Measurements from ENCODE around the gene NLGN1. TPM values are rescaled to one million over a fixed set of nuclear protein-coding genes. Genes with fewer than 3 reads are reported as not detected.

Gene NLGN1
- total RNA-seq, 1 experiment from 2014 or later = not detected

DNA sequence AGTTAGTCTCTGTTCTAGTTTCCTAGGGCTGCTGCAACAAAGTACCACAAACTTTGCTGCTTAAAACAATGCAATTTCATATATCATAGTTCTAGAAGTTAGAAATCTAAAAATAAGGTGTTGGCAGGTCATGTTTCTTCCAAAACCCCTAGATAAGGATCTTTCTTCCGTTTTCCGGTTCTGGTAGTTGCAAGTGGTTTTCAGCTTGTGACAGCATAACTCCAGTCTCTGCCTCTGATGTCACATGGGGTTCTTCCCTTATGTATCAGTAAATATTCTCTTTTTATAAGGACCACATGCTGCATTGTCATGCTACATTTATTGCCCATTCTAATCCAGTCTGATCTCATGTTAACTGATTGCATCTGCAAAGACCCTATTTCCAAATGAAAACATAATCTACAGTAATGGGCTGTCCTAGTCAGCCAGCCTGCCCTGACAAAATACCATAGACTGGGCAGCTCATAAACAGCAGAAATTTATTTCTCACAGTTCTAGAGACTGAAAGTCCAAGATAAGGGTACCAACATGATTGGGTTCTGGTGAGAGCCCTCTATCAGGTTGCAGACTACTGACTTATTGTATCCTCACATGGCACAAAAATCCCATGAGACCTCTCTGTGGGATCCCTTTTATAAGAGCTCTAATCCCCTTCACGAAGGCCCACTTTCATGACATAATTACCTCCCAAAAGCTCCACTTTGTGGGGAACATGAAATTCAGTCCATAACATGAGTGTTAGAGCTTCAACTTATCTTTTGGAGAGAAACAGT, 819.6 kb downstream of the NLGN1 start:
- no peaks in the 10 kb centered on the region for H4K20me1 ChIP-seq (ENCODE audit: insufficient read depth)
- no peak overlapping the region for H3K27ac ChIP-seq (ENCODE audit: low read depth, low read length)
- H3K9ac ChIP-seq (ENCODE audit: low read length) = no peak overlapping the region
- H3K36me3 ChIP-seq (ENCODE audit: control insufficient read depth in 1 of 2, insufficient read depth in 2 of 2, low read length in 2 of 2) = no peaks in the 10 kb centered on the region
- TF ChIP-seq TCF7L2 (IDR thresholded peaks at IDR 0.05; ENCODE audit: borderline replicate concordance, extremely low read depth, insufficient read depth, insufficient read length) = no peak
- no peak for TF ChIP-seq SRF (IDR thresholded peaks at IDR 0.05; ENCODE audit: low read depth)
- no peak for TF ChIP-seq ELF1 (IDR thresholded peaks at IDR 0.05; ENCODE audit: borderline replicate concordance, low read depth)
- no peak for TF ChIP-seq ZFX (IDR thresholded peaks at IDR 0.05)
- no peak for TF ChIP-seq EZH2 (IDR thresholded peaks at IDR 0.05)
- TF ChIP-seq, protein P1, sequence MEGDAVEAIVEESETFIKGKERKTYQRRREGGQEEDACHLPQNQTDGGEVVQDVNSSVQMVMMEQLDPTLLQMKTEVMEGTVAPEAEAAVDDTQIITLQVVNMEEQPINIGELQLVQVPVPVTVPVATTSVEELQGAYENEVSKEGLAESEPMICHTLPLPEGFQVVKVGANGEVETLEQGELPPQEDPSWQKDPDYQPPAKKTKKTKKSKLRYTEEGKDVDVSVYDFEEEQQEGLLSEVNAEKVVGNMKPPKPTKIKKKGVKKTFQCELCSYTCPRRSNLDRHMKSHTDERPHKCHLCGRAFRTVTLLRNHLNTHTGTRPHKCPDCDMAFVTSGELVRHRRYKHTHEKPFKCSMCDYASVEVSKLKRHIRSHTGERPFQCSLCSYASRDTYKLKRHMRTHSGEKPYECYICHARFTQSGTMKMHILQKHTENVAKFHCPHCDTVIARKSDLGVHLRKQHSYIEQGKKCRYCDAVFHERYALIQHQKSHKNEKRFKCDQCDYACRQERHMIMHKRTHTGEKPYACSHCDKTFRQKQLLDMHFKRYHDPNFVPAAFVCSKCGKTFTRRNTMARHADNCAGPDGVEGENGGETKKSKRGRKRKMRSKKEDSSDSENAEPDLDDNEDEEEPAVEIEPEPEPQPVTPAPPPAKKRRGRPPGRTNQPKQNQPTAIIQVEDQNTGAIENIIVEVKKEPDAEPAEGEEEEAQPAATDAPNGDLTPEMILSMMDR (IDR thresholded peaks at IDR 0.05 in 2 of 3, conservative IDR thresholded peaks at IDR 0.05 in 1 of 3; ENCODE audit: borderline replicate concordance in 1 of 3, insufficient read depth in 1 of 3, low read depth in 2 of 3, low read length in 2 of 3) = no peak
- TF ChIP-seq RAD21 (IDR thresholded peaks at IDR 0.05; ENCODE audit: low read depth) = no peak
- ATAC-seq (no peak), DNase-seq (ENCODE audit: low read depth, low spot score) (no peak)
- H3K9me3 ChIP-seq (ENCODE audit: control insufficient read depth in 1 of 2, insufficient read depth in 1 of 2, low read depth in 1 of 2, low read length in 2 of 2) = no peaks in the 10 kb centered on the region
- intact Hi-C loops (cut with micrococcal nuclease) = no loop called here
- no peaks in the 10 kb centered on the region for H3K9me2 ChIP-seq (ENCODE audit: insufficient read depth)
- no peaks in the 10 kb centered on the region for H3K4me1 ChIP-seq (ENCODE audit: control insufficient read depth in 1 of 2, insufficient read depth in 2 of 2, low read length in 2 of 2)
- H3K27me3 ChIP-seq (ENCODE audit: insufficient read depth, low read length) = no peaks in the 10 kb centered on the region
- no peaks in the 10 kb centered on the region for H3K79me2 ChIP-seq (ENCODE audit: insufficient read depth, low read length)
- RAD21 ChIA-PET (ENCODE audit: low non-redundant PET in 1 of 2, low total read pairs in 2 of 2, uncharacterized antibody in 2 of 2, unreplicated experiment in 2 of 2) = no interaction called here
- POLR2A ChIA-PET = no interaction called here
- no TSS peak for BruUV-seq (replicated peaks)
- CTCF ChIA-PET = no interaction called here
- no peak overlapping the region for H3K4me3 ChIP-seq (replicated peaks in 1 of 2; ENCODE audit: low read depth in 1 of 2, low read length in 2 of 2)
- H3K4me2 ChIP-seq (ENCODE audit: low read length) = no peak overlapping the region
- H2AFZ ChIP-seq (ENCODE audit: low read depth, low read length, poor library complexity, severe bottlenecking) = no peak overlapping the region

- H2AFZ ChIP-seq (ENCODE audit: low read depth, low read length, poor library complexity, severe bottlenecking) = no peak overlapping the region
- H3K4me1 ChIP-seq (ENCODE audit: control insufficient read depth in 1 of 2, insufficient read depth in 2 of 2, low read length in 2 of 2) = no peaks in the 10 kb centered on the region
- H3K9me2 ChIP-seq (ENCODE audit: insufficient read depth) = no peaks in the 10 kb centered on the region
- H3K4me3 ChIP-seq (replicated peaks in 1 of 2; ENCODE audit: low read depth in 1 of 2, low read length in 2 of 2) = no peak overlapping the region
- no peaks in the 10 kb centered on the region for H3K27me3 ChIP-seq (ENCODE audit: insufficient read depth, low read length)
- no peak overlapping the region for H3K27ac ChIP-seq (ENCODE audit: low read depth, low read length)
- TF ChIP-seq, protein P2, sequence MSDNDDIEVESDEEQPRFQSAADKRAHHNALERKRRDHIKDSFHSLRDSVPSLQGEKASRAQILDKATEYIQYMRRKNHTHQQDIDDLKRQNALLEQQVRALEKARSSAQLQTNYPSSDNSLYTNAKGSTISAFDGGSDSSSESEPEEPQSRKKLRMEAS (IDR thresholded peaks at IDR 0.05) = no peak
- TF ChIP-seq YY1 (IDR thresholded peaks at IDR 0.05; ENCODE audit: extremely low read depth, insufficient replicate concordance, low read depth, low read length) (no peak), TCF7L2 (IDR thresholded peaks at IDR 0.05; ENCODE audit: borderline replicate concordance, extremely low read depth, insufficient read depth, insufficient read length) (no peak)
- ChIA-PET RAD21 (ENCODE audit: low non-redundant PET in 1 of 2, low total read pairs in 2 of 2, uncharacterized antibody in 2 of 2, unreplicated experiment in 2 of 2) (no interaction called here), CTCF (no interaction called here), POLR2A (no interaction called here)
- H3K79me2 ChIP-seq (ENCODE audit: insufficient read depth, low read length) = no peaks in the 10 kb centered on the region
- ATAC-seq (no peak), DNase-seq (ENCODE audit: low read depth, low spot score) (no peak)
- no peaks in the 10 kb centered on the region for H3K36me3 ChIP-seq (ENCODE audit: control insufficient read depth in 1 of 2, insufficient read depth in 2 of 2, low read length in 2 of 2)
- no peaks in the 10 kb centered on the region for H3K9me3 ChIP-seq (ENCODE audit: control insufficient read depth in 1 of 2, insufficient read depth in 1 of 2, low read depth in 1 of 2, low read length in 2 of 2)
- H4K20me1 ChIP-seq (ENCODE audit: insufficient read depth) = no peaks in the 10 kb centered on the region
- no TSS peak for BruUV-seq (replicated peaks)
- intact Hi-C loops (cut with micrococcal nuclease) = no loop called here
- no peak overlapping the region for H3K4me2 ChIP-seq (ENCODE audit: low read length)
- no peak overlapping the region for H3K9ac ChIP-seq (ENCODE audit: low read length)
Measured at GRCh38 chr3:174218016-174218415, 820.5 kb downstream of the NLGN1 start.
